ENCODE results near the gene ZNF507.
"Not testable (repeated sequence)": the region's sequence is repeated elsewhere in the genome, so short reads cannot be mapped to it uniquely, and the experiment has no call there.

The ZNF507 gene

DNA sequence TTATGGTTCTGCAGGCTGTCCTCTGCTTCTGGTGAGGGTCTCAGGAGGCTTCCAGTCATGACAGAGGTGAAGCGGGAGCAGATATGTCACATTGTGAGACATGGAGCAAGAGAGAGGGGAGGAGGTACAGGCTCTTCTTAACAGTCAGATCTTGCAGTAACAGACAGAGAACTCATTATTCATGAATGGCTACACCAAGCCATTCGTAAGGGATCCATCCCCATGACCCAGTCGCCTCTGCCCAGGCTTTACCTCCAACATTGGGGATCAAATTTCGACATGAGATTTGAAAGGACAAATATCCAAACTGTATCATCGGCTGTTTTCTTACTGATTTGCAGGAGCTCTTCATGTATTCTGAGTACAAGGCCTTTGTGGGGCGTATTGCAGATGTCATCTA is 21.7 kb downstream of the ZNF507 start:
- no peak for DNase-seq

DNA sequence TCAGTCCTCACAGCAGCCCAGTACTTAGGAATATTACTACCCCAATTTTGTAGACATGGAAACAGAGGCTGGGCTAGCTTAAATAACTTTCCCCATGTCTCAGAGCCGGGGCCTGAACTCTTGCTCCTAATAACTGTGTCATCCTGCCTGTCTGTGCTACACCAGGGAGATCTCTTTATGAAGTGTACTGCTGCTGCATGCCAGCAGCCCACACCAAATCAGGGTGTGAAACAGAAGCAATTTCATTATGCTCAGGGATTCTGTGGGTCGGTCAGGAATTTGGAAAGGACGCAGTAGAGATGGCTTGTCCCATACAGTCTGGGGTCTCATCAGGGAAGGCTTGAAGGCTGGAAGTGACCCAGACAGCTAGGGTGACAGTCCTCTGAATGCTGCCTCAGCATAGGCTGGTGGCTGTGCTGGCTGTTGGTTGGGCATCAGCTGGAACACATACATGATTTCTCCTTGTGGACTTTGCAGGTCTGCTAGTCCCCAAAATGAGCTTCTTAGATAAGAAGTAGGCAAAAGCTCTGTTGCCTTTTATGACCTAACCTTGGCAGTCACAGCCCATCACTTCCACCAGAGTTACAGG is 22.6 kb downstream of the ZNF507 start:
- no peak for DNase-seq

DNA sequence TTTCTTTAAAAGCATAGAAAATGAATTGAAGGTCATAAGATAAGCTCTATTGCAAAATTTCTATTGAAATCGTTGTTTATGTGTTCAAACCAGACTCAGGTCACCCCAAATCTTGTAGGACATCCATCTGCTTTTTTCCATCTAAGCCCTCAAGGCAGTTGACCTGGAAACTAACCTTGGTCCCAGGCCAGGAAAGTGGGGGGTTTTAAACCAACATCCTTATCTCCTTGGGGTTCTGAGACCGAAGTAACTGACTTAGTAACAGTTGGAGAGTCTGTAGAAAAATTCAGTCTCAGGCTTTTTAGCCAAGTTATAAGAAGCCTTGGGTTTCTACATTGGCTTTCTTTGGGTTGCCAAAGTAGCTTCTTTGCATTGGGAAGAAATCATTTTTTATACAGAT is 23.4 kb downstream of the ZNF507 start:
- DNase-seq = no peak

DNA sequence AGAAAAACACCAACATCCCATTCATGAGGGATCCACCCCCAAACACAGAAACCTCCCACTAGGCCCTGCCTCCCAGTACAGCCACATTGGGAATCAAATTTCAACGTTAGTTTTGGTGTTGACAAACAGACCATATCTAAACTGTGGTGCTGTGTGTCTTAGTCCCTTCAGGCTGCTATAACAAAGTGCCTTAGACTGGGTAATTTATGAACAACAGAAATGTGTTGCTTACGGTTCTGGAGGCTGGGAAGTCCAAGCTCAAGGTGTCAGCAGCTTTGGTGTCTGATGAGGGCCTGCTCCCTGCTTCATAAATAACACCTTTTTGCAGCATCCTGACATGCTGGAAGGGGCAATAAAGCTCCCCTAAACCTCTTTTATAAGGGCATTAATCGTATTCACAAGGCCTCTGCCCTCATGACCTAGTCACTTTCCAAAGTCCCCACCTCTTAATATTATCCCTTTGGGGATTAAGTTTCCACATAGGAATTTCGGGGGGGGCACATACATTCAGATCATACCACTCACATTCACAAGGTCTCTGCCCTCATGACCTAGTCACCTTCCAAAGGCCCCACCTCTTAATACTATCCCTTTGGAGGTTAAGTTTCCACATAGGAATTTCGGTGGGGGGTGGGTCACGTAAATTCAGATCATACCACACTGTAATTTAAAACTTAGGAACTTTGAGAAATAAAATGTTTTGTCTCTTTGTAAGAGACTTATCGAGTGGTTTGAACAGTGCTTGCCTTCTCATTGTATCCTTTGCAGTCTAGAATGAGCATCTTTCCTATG is 27.5 kb downstream of the ZNF507 start:
- DNase-seq = no peak

GRCh38 chr19:32373585-32374295 is 28.3 kb downstream of the ZNF507 start:
- peak; percentile 19 for DNase-seq

DNA sequence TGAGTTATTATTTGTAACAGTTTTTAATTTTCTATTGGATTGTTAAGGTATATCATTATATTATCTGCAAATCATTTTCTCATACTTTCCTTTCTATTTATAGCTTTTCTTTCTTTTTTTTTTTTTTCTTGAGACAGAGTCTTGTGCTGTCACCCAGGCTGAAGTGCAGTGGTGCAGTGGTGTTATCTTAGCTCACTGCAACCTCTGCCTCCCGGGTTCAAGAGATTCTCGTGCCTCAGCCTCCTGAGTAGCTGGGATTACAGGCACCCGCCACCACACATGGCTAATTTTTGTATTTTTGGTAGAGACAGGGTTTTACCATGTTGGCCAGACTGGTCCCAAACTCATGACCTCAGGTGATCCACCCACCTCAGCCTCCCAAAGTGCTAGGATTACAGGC is 29.0 kb downstream of the ZNF507 start:
- not testable (repeated sequence) for DNase-seq

GRCh38 chr19:32377088-32377487 is 31.7 kb downstream of the ZNF507 start:
- not testable (repeated sequence) for DNase-seq

DNA sequence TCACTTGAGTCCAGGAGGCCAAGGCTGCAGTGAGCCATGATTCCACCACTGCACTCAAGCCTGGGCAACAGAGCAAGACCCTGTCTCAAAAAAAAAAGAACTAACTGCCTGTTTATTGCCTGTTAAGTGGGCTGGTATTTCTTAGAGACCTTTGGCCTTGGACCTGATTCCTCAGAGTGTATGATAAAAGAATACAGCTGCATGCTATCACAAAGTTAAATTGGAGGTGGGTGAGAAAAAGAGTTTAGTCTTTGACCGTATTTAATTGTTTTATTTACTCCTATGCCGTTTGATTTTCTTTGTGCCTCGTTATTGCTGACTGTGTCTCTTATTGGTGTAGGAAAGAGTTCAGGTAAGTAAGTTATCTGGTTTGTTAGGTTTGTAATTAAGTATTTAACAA is 34.9 kb downstream of the ZNF507 start:
- no peak for DNase-seq

DNA sequence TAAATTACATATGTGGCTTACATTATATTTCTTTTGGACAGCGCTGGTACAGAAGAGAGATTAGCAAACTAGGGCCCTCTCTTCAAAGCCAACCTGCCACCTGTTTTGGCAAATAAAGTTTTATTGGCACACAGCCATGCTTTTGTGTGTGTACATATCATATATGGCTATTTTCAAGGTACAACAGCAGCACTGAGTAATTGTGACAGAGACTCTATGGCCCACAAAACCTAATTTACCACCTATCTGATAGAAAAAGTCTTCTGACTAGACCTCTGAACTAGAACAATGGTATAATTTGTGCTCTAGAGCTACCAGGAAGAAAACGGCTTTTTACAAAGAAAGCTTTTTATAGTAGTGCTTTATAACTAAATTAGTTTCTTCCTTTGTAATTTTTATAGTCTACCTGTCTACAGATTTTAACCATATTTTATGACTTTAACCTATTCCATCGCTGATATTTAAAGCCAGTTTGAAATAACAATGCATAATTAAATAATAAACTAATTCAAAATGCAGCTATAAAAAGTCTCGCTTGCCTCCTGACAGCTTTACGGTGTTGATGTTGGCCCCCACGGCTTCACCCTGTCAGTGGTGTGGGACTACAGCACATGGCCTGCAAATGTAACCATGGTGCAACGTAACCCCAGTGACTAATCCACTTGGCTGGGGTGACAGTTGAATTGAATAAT is 42.4 kb downstream of the ZNF507 start:
- no peak for DNase-seq

GRCh38 chr19:32388393-32388855 is 43.0 kb downstream of the ZNF507 start:
- no peak for DNase-seq

GRCh38 chr19:32392901-32393300 is 47.5 kb downstream of the ZNF507 start:
- no peak for DNase-seq

DNA sequence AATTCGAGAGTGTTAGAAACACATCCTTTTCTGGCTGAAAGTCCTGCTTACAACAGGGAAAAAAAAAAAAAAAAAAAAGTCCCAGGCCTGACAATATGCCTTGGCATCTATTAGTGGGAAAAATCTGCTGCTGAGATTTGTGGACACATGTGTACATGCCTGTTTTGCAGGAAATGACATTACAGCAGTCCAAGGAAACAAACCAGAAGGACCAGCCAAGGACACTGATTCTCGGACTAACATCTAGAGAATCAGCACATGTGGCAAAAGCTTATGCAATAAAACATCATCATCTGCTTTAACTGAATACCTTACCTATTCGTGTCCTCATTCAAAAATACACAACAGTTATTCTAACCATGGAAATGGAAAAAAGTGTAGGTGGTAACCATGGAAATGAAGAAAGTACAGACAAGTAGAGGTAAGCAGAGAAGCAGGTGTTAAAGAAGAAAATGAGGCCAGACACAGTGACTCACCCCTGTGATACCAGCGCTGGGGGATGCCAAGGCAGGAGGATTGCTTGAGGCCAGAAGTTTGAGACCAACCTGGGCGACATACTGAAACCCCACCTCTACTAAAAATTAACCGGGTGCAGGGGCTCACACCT is 50.7 kb downstream of the ZNF507 start:
- no peak for DNase-seq

- DNase-seq = peak; percentile 39
Observed at GRCh38 chr19:32397671-32398101, 52.3 kb downstream of the ZNF507 start.

DNA sequence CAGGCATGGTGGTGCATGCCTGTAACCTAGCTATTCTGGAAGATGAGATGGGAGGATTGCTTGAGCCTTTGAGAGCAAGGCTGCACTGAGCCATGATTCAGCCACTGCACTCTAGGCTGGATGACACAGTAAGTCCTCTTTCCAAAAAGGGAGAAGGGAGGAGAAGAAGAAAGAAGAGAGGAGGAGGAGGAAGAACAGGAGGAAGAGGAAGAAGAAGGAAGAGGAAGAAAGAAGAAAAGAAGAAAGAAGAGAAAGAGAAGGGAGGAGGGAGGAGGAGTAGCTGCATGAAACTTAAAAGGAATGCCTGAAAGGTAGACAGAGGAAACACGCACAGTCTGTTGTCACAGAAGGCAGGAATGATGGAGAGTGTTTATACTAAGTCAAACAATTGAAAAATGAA is 56.6 kb downstream of the ZNF507 start:
- no peak for DNase-seq

- no peak for DNase-seq
Observed at GRCh38 chr19:32403291-32403995, 58.0 kb downstream of the ZNF507 start.

DNA sequence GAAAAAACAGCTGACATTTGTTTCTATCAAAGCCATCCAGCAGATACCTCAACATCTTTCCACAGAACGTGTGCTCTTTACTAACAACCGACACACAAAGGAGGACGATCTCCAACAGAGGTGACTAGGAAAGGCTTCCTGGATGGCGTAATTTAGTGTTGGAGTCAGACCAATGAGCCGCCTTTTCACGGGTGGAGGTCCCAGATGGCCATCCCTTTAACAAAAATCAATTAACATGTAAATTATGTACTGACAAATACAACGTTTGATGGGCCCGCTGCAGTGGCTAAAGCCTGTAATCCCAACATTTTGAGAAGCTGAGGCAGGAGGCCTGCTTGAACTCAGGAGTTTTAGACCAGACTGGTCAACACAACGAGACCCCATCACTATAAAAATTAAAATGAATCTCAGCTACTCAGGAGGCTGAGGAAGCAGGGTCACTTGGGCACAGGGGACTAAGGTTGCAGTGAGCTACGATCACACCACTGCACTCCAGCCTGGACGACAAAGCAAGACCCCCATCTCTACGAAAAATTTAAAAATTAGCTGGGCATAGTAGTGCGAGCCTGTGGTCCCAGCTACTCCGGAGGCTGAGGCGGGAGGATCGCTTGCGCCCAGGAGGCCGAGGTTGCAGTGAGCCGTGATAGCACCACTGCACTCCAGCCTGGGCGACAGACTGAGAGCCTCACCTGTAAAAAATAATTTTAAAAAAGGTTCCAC is 59.0 kb downstream of the ZNF507 start:
- DNase-seq = no peak

GRCh38 chr19:32404933-32405430 is 59.6 kb downstream of the ZNF507 start:
- DNase-seq = peak; percentile 97

DNA sequence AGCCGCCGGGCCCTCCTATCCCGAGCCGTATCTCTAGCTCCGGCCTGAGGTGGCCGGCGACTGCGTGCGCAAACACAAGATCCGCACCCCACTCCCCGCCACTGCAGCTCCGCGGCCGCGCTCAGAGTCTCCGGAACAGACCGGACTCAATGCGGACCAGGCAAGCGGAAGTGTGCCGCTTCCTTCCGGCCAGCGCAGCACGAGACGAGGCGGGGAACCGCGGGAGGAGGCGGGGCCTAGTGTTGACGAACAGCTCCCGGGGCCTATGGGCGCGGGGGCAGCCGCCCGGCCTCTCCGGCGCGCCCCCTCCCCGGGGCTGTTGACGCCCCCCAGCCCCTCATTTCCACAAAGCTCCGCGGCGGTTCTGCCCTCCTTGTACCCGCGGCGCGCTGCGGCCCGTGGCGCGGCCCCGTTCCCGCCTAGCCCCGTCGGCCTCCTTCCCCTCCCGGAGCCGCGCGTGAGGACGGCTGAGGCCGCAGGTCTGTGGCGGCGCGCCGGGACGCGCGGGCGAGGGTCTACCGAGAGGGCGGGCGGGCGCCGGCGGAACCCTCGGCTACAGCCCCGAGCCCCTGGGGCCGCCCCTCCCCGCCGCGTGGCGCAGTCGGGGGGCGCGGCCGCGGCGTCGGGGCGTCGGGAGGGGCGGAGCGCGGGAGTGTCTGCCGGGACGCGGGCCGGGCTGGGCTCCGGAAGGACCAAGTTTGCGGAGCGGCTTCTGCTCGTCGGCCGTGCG is 60.2 kb downstream of the ZNF507 start, which contains the start of gene DPY19L3:
DPY19L3 (plus strand) TSS at position 340 of the 730 bp plus-strand sequence. CDS start 2,484 bp downstream, outside the sequence.
- DNase-seq = peak; percentile 97

- peak; percentile 73 for DNase-seq
Observed at GRCh38 chr19:32406161-32407003, 61.0 kb downstream of the ZNF507 start.

All from right kidney (tissue), 1 donor.